Left lobe of liver (tissue), 2 donors: ENCODE data around the gene LRFN2. TPM values are rescaled to one million over a fixed set of nuclear protein-coding genes. Genes with fewer than 3 reads are reported as not detected.

Source experiments
- ATAC-seq: fragments of 200-7000 bp; cut with Tn5 transposase; one replicate; pipeline ENCODE4 v1.9.1; 2020; ENCODE audit warnings: mild to moderate bottlenecking, moderate library complexity
- DNase-seq: peaks from one replicate; pipeline ENCODE4 v3.0.0-alpha.2; 2020; ENCODE audit warnings: low spot score
- total RNA-seq: library from RNA; stranded (reverse); gene quantifications from one replicate; pipeline ENCODE4 v1.2.1, GENCODE V29; 2021
- donor health status: DM: no; HTN: no; CAD: no; lungs with moderate emphysema.
- donor health status: DM: no; HTN: yes; CAD: no.

Gene LRFN2
- total RNA-seq, 1 donor from 2014 or later: 0.05 TPM

GRCh38 chr6:40442591-40442990 lies 144.6 kb downstream of the LRFN2 start:
- no peak for DNase-seq
- ATAC-seq: no peak

GRCh38 chr6:40441150-40441549 lies 146.0 kb downstream of the LRFN2 start:
- DNase-seq (no peak), ATAC-seq (no peak)

GRCh38 chr6:40440053-40440452 lies 147.1 kb downstream of the LRFN2 start:
- ATAC-seq (no peak), DNase-seq (no peak)

- DNase-seq (no peak), ATAC-seq (no peak)
Observed at GRCh38 chr6:40439026-40439800, 148.0 kb downstream of the LRFN2 start.

- DNase-seq: no peak
- ATAC-seq: no peak
Observed at GRCh38 chr6:40438246-40438887, 148.8 kb downstream of the LRFN2 start.

- no peak for ATAC-seq
- DNase-seq: no peak
Observed at GRCh38 chr6:40437631-40438030, 149.5 kb downstream of the LRFN2 start.

- DNase-seq (no peak), ATAC-seq (no peak)
Observed at GRCh38 chr6:40436685-40437604, 150.2 kb downstream of the LRFN2 start.

- ATAC-seq (no peak), DNase-seq (no peak)
Observed at GRCh38 chr6:40432982-40433381, 154.2 kb downstream of the LRFN2 start.

GRCh38 chr6:40431706-40432105 lies 155.5 kb downstream of the LRFN2 start:
- DNase-seq (no peak), ATAC-seq (no peak)

- DNase-seq (no peak), ATAC-seq (no peak)
Observed at GRCh38 chr6:40427196-40427595, 160.0 kb downstream of the LRFN2 start.

GRCh38 chr6:40426346-40427066 lies 160.7 kb downstream of the LRFN2 start:
- no peak for ATAC-seq
- DNase-seq: no peak

GRCh38 chr6:40425192-40425919 lies 161.8 kb downstream of the LRFN2 start:
- ATAC-seq: no peak
- DNase-seq: no peak

GRCh38 chr6:40422046-40422445 lies 165.1 kb downstream of the LRFN2 start:
- ATAC-seq: no peak
- no peak for DNase-seq

- no peak for ATAC-seq
- no peak for DNase-seq
Observed at GRCh38 chr6:40419946-40420728, 167.0 kb downstream of the LRFN2 start.

- ATAC-seq (peak; percentile 38), DNase-seq (no peak)
Observed at GRCh38 chr6:40419377-40419776, 167.8 kb downstream of the LRFN2 start.

- DNase-seq (no peak), ATAC-seq (no peak)
Observed at GRCh38 chr6:40417031-40417430, 170.1 kb downstream of the LRFN2 start.

GRCh38 chr6:40414617-40415016 lies 172.5 kb downstream of the LRFN2 start:
- ATAC-seq (no peak), DNase-seq (no peak)

GRCh38 chr6:40413239-40413638 lies 173.9 kb downstream of the LRFN2 start:
- ATAC-seq (no peak), DNase-seq (no peak)

GRCh38 chr6:40411881-40412280 lies 175.3 kb downstream of the LRFN2 start:
- DNase-seq (no peak), ATAC-seq (no peak)
